Cortex of kidney (tissue), 1 donor: ENCODE measurements around the gene PITRM1.

Source experiments
- DNase-seq: peaks from one replicate; lab custom pipeline; 2025; lab: John Stamatoyannopoulos, UW

The PITRM1 gene

GRCh38 chr10:3139216-3139910 lies 33.2 kb downstream of the PITRM1 start:
- DNase-seq, result no peak

GRCh38 chr10:3137958-3138726 lies 34.4 kb downstream of the PITRM1 start:
- DNase-seq, result no peak

GRCh38 chr10:3136763-3137611 lies 35.6 kb downstream of the PITRM1 start:
- DNase-seq, result no peak

GRCh38 chr10:3136336-3136735 lies 36.2 kb downstream of the PITRM1 start:
- no peak for DNase-seq

GRCh38 chr10:3135006-3135405 lies 37.6 kb downstream of the PITRM1 start:
- no peak for DNase-seq

GRCh38 chr10:3133948-3134347 lies 38.6 kb downstream of the PITRM1 start:
- DNase-seq, result no peak

GRCh38 chr10:3132036-3133025 lies 40.3 kb downstream of the PITRM1 start:
- DNase-seq, result no peak

GRCh38 chr10:3131098-3131497 lies 41.5 kb downstream of the PITRM1 start:
- DNase-seq, result no peak

GRCh38 chr10:3129581-3130340 lies 42.8 kb downstream of the PITRM1 start:
- no peak for DNase-seq

GRCh38 chr10:3128379-3129130 lies 44.0 kb downstream of the PITRM1 start:
- DNase-seq, result no peak

- no peak for DNase-seq
These were observed 44.7 kb downstream of the PITRM1 start for GRCh38 chr10:3127921-3128320.

- DNase-seq, result no peak
These were observed 45.7 kb downstream of the PITRM1 start for GRCh38 chr10:3126741-3127346.

GRCh38 chr10:3126249-3126648 lies 46.3 kb downstream of the PITRM1 start:
- DNase-seq, result no peak

- DNase-seq, result no peak
These were observed 46.9 kb downstream of the PITRM1 start for GRCh38 chr10:3125527-3126170.

- DNase-seq, result no peak
These were observed 48.0 kb downstream of the PITRM1 start for GRCh38 chr10:3124412-3125175.

- no peak for DNase-seq
These were observed 48.8 kb downstream of the PITRM1 start for GRCh38 chr10:3123571-3124411.
